Natural killer cell (primary cell): Measurements from ENCODE around the gene CLOCK. TPM values are rescaled to one million over a fixed set of nuclear protein-coding genes. Genes with fewer than 3 reads are reported as not detected.
A peak's percentile ranks its signal among the peaks of the same experiment; 100 is the strongest.

Experiments
- ATAC-seq, 3 donors: fragments of 150-1000 bp in 2 of 3; fragments of 200-7000 bp in 1 of 3; cut with Tn5 transposase; 1 replicate in 1 of 3; 2 replicates in 2 of 3; pipeline ENCODE4 v1.10.0; 2021; ENCODE audit warnings: mild to moderate bottlenecking in 2 of 3, moderate library complexity in 2 of 3
- DNase-seq, 2 donors: peaks; one replicate each; pipeline versions ENCODE4 v3.0.0 to v3.0.0-alpha.2; 2013 to 2021; ENCODE audit warnings: mixed read lengths in 1 of 2
- H3K27ac ChIP-seq: one replicate; pipeline ENCODE4 v1.5.1; 2013; ENCODE audit warnings: mild to moderate bottlenecking, low read length
- H3K27me3 ChIP-seq: one replicate; pipeline ENCODE4 v1.6.1; 2013; ENCODE audit warnings: low read length; ENCODE audit not compliant: control insufficient read depth, insufficient read depth
- H3K36me3 ChIP-seq: one replicate; pipeline ENCODE4 v1.6.1; 2013; ENCODE audit warnings: low read length; ENCODE audit not compliant: control insufficient read depth, insufficient read depth
- H3K4me1 ChIP-seq: one replicate; pipeline ENCODE4 v1.6.1; 2013; ENCODE audit warnings: low read length; ENCODE audit not compliant: control insufficient read depth, insufficient read depth
- H3K4me3 ChIP-seq: one replicate; pipeline ENCODE4 v1.5.1; 2013; ENCODE audit warnings: low read length
- H3K9me3 ChIP-seq: one replicate; pipeline ENCODE4 v1.6.1; 2013; ENCODE audit warnings: low read length; ENCODE audit not compliant: control insufficient read depth, insufficient read depth
- H3K27ac Mint-ChIP-seq, 2 donors: one replicate each; pipeline ENCODE4 v1.8.0; 2022; ENCODE audit warnings: mild to moderate bottlenecking in 2 of 2, mixed read lengths in 2 of 2, moderate library complexity in 1 of 2
- H3K27me3 Mint-ChIP-seq, 2 donors: one replicate each; pipeline ENCODE4 v1.8.0; 2022; ENCODE audit warnings: low read depth in 2 of 2, mixed read lengths in 2 of 2
- H3K36me3 Mint-ChIP-seq: one replicate; pipeline ENCODE4 v1.8.0; 2022; ENCODE audit warnings: mixed read lengths
- H3K4me1 Mint-ChIP-seq, 2 donors: one replicate each; pipeline ENCODE4 v1.8.0; 2022; ENCODE audit warnings: mixed read lengths in 2 of 2
- H3K4me3 Mint-ChIP-seq: one replicate; pipeline ENCODE4 v1.8.0; 2022; ENCODE audit warnings: mild to moderate bottlenecking, moderate library complexity, mixed read lengths
- H3K9me3 Mint-ChIP-seq, 2 donors: one replicate each; pipeline ENCODE4 v1.8.0; 2022; ENCODE audit warnings: mixed read lengths in 2 of 2
- CTCF ChIP-seq: fragments of 200-600 bp; IDR thresholded peaks from one replicate; pipeline ENCODE4 v1.8.0; 2022; ENCODE audit warnings: antibody characterized with exemption
- WGBS: methylation state at CpG from one replicate; pipeline ENCODE4 v1.1.7; 2013; ENCODE audit warnings: missing lambda C conversion rate; ENCODE audit not compliant: insufficient coverage; 5-methylcytosine and 5-hydroxymethylcytosine counted together
- intact Hi-C: fragments of 100-400 bp; cut with micrococcal nuclease; formaldehyde crosslinking; loops from one replicate; pipeline ENCODE4 v1.14.2; 2022
- total RNA-seq, 4 donors: library from RNA; stranded (reverse); fragments of 120-200 nt in 1 of 4; gene quantifications; one replicate each; pipeline versions ENCODE4 v1.2.3 to v1.2.4, GENCODE V29; 2013 to 2022

The CLOCK gene
- total RNA-seq, 3 donors from 2014 or later (not counting 1 experiment from before 2014, with no cell fraction given) = 11.4 to 15.8 (median 13.4) TPM

GRCh38 chr4:55512077-55512476, 34.6 kb downstream of the CLOCK start:
- 100% methylated on average over 1 of the region's 1 CpG for WGBS
- peaks cover 3% of the 10 kb centered on the region for H3K36me3 ChIP-seq
- ATAC-seq (no peak), DNase-seq (no peak)
- Mint-ChIP-seq H3K4me3 (no peak overlapping the region), H3K27ac (no peak overlapping the region), H3K36me3 (no peaks in the 10 kb centered on the region), H3K27me3 (no peaks in the 10 kb centered on the region), H3K9me3 (no peaks in the 10 kb centered on the region), H3K4me1 (peaks cover 20 to 22% of the 10 kb centered on the region in 2 donors)
- intact Hi-C loops = no loop called here
- H3K27ac ChIP-seq = no peak overlapping the region
- no peaks in the 10 kb centered on the region for H3K27me3 ChIP-seq
- H3K4me3 ChIP-seq = no peak overlapping the region
- no peaks in the 10 kb centered on the region for H3K4me1 ChIP-seq
- no peaks in the 10 kb centered on the region for H3K9me3 ChIP-seq
- TF ChIP-seq CTCF = no peak

GRCh38 chr4:55510685-55511084, 36.0 kb downstream of the CLOCK start:
- intact Hi-C loops = no loop called here
- Histone ChIP-seq H3K27me3 (no peaks in the 10 kb centered on the region), H3K4me1 (no peaks in the 10 kb centered on the region), H3K27ac (no peak overlapping the region), H3K4me3 (no peak overlapping the region), H3K36me3 (peaks cover 3% of the 10 kb centered on the region), H3K9me3 (no peaks in the 10 kb centered on the region)
- peak overlapping the region in 1 of 2 donors; percentile 2 for H3K27ac Mint-ChIP-seq
- H3K4me3 Mint-ChIP-seq = no peak overlapping the region
- ATAC-seq = no peak
- no peaks in the 10 kb centered on the region for H3K27me3 Mint-ChIP-seq
- no peak for DNase-seq
- H3K36me3 Mint-ChIP-seq = no peaks in the 10 kb centered on the region
- H3K4me1 Mint-ChIP-seq = peaks cover 19 to 27% of the 10 kb centered on the region in 2 donors
- no peak for TF ChIP-seq CTCF
- no peaks in the 10 kb centered on the region for H3K9me3 Mint-ChIP-seq

- Histone ChIP-seq H3K4me1 (no peaks in the 10 kb centered on the region), H3K9me3 (no peaks in the 10 kb centered on the region), H3K27me3 (no peaks in the 10 kb centered on the region), H3K27ac (no peak overlapping the region), H3K4me3 (no peak overlapping the region), H3K36me3 (peaks cover 3% of the 10 kb centered on the region)
- no peaks in the 10 kb centered on the region for H3K9me3 Mint-ChIP-seq
- no peaks in the 10 kb centered on the region for H3K27me3 Mint-ChIP-seq
- peaks cover 17 to 24% of the 10 kb centered on the region in 2 donors for H3K4me1 Mint-ChIP-seq
- no peak for TF ChIP-seq CTCF
- intact Hi-C loops = no loop called here
- H3K36me3 Mint-ChIP-seq = no peaks in the 10 kb centered on the region
- 50% methylated on average over 2 of the region's 3 CpGs for WGBS
- ATAC-seq (no peak), DNase-seq (no peak)
- H3K27ac Mint-ChIP-seq = no peak overlapping the region
- H3K4me3 Mint-ChIP-seq = no peak overlapping the region
Measured at GRCh38 chr4:55509266-55509665, 37.4 kb downstream of the CLOCK start.

GRCh38 chr4:55507612-55508011, 39.1 kb downstream of the CLOCK start:
- Mint-ChIP-seq H3K27me3 (no peaks in the 10 kb centered on the region), H3K9me3 (no peaks in the 10 kb centered on the region), H3K4me3 (no peak overlapping the region), H3K27ac (no peak overlapping the region), H3K36me3 (no peaks in the 10 kb centered on the region), H3K4me1 (peaks cover 20 to 21% of the 10 kb centered on the region in 2 donors)
- no peak overlapping the region for H3K27ac ChIP-seq
- H3K27me3 ChIP-seq = no peaks in the 10 kb centered on the region
- WGBS = 100% methylated on average over 1 of the region's 1 CpG
- intact Hi-C loops = no loop called here
- H3K4me3 ChIP-seq = no peak overlapping the region
- H3K36me3 ChIP-seq = peaks cover 3% of the 10 kb centered on the region
- no peak for TF ChIP-seq CTCF
- no peaks in the 10 kb centered on the region for H3K9me3 ChIP-seq
- DNase-seq (no peak), ATAC-seq (no peak)
- no peaks in the 10 kb centered on the region for H3K4me1 ChIP-seq
